Mucosa of rectum (tissue), 2 donors: ENCODE data around the gene OLIG1.

Experiments
- H3K27ac ChIP-seq, 2 donors: one replicate each; pipeline ENCODE4 v1.7.0; 2013; ENCODE audit warnings: inconsistent platforms in 2 of 2, low read depth in 2 of 2, low read length in 2 of 2
- H3K27me3 ChIP-seq, 2 donors: one replicate each; pipeline ENCODE4 v1.7.0; 2013; ENCODE audit warnings: low read length in 2 of 2; ENCODE audit not compliant: control insufficient read depth in 2 of 2, insufficient read depth in 2 of 2
- H3K36me3 ChIP-seq, 2 donors: one replicate each; pipeline ENCODE4 v1.7.0; 2013; ENCODE audit warnings: low read length in 2 of 2; ENCODE audit not compliant: control insufficient read depth in 2 of 2, insufficient read depth in 2 of 2
- H3K4me1 ChIP-seq, 2 donors: one replicate each; pipeline ENCODE4 v1.7.0; 2013; ENCODE audit warnings: low read length in 2 of 2, mild to moderate bottlenecking in 1 of 2; ENCODE audit not compliant: control insufficient read depth in 2 of 2, insufficient read depth in 2 of 2
- H3K4me3 ChIP-seq, 2 donors: one replicate each; pipeline ENCODE4 v1.7.0; 2013; ENCODE audit warnings: low read length in 2 of 2
- H3K9ac ChIP-seq, 2 donors: one replicate each; pipeline ENCODE4 v1.7.0; 2013; ENCODE audit warnings: low read length in 2 of 2, low read depth in 1 of 2, mild to moderate bottlenecking in 1 of 2
- H3K9me3 ChIP-seq, 2 donors: one replicate each; pipeline ENCODE4 v1.7.0; 2013; ENCODE audit warnings: low read length in 2 of 2; ENCODE audit not compliant: control insufficient read depth in 2 of 2
- donor health status: healthy.
- donor health status: Normal muscosa, but diverticular disease.

Gene OLIG1

DNA sequence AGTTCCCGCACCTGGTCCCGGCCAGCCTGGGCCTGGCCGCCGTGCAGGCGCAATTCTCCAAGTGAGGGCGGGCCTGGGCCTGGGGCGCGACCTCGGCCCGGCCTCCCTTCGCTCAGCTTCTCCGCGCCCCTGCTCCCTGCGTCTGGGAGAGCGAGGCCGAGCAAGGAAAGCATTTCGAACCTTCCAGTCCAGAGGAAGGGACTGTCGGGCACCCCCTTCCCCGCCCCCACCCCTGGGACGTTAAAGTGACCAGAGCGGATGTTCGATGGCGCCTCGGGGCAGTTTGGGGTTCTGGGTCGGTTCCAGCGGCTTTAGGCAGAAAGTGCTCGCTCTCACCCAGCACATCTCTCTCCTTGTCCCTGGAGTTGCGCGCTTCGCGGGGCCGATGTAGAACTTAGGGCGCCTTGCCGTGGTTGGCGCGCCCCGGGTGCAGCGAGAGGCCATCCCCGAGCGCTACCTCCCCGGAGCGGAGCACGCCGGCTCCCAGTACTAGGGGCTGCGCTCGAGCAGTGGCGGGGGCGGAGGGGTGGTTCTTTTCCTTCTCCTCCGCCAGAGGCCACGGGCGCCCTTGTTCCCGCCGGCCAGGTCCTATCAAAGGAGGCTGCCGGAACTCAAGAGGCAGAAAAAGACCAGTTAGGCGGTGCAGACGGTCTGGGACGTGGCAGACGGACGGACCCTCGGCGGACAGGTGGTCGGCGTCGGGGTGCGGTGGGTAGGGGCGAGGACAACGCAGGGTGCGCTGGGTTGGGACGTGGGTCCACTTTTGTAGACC lies 1.2 kb downstream of the OLIG1 start:
- H3K9ac ChIP-seq, result no peak overlapping the region
- no peaks in the 10 kb centered on the region for H3K36me3 ChIP-seq
- no peaks in the 10 kb centered on the region for H3K9me3 ChIP-seq
- peaks cover 4 to 5% of the 10 kb centered on the region in 2 donors for H3K4me1 ChIP-seq
- H3K27me3 ChIP-seq, result peaks cover 57 to 70% of the 10 kb centered on the region in 2 donors
- peak overlapping the region in 1 of 2 donors; percentile 38 for H3K27ac ChIP-seq
- H3K4me3 ChIP-seq, result peak overlapping the region; percentile 27 to 46

DNA sequence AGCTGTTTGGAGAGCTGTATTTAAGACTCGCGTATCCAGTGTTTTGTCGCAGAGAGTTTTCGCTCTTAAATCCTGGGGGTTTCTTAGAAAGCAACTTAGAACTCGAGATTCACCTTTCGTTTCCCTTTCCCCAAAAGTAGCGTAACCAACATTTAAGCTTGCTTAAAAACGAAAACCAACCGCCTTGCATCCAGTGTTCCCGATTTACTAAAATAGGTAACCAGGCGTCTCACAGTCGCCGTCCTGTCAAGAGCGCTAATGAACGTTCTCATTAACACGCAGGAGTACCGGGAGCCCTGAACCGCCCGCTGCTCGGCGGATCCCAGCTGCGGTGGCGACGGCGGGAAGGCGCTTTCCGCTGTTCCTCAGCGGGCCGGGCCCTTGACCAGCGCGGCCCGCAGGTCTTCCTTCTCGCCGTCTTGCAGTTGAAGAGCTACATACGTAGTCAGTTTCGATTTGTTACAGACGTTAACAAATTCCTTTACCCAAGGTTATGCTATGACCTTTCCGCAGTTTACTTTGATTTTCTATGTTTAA lies 1.9 kb downstream of the OLIG1 start:
- Histone ChIP-seq H3K9me3 (no peaks in the 10 kb centered on the region), H3K36me3 (no peaks in the 10 kb centered on the region), H3K9ac (no peak overlapping the region), H3K27ac (peak overlapping the region in 1 of 2 donors; percentile 38), H3K4me3 (peak overlapping the region; percentile 2 to 46), H3K27me3 (peaks cover 60 to 64% of the 10 kb centered on the region in 2 donors), H3K4me1 (peaks cover 4 to 5% of the 10 kb centered on the region in 2 donors)

DNA sequence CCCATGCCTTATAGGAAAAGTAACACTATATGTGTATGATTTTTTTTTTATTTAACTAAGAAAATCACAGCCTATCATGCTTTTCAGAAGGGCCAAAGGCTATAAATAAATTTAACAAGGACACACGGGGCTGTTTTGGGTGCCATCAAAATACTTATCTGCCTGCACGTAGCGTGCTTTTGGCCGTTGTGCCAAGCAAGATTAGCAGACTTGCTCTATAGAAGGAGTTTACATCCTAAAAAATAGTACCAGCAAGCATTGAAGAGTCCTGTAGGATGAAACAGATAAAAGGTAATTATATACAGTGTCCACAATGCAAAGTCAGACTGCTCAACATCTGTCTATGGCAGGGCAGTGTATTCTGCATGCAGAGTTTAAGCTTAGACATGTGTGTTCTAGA lies 3.7 kb downstream of the OLIG1 start:
- peaks cover 53 to 54% of the 10 kb centered on the region in 2 donors for H3K27me3 ChIP-seq
- no peaks in the 10 kb centered on the region for H3K36me3 ChIP-seq
- H3K4me3 ChIP-seq, result no peak overlapping the region
- H3K4me1 ChIP-seq, result peaks cover 4 to 5% of the 10 kb centered on the region in 2 donors
- no peak overlapping the region for H3K27ac ChIP-seq
- H3K9me3 ChIP-seq, result no peaks in the 10 kb centered on the region
- no peak overlapping the region for H3K9ac ChIP-seq

DNA sequence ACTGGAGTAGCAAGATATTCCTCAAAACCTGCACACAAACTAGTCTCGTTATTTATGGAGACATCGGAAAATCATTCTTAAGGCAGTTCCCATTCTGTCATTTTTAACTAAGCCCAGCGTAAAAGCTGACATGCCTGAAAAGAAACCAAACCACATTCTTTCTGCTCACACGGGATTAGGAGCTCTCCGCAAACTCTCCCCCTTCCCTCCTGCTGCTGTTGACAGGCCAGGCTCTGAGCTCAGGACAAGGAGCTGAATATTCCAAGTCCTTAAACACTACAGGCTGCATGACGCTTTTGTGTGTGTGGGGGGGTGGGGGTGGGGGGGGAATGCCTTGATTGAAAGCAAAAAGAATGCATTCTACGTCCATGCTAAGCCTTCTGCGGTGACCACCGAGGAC lies 5.2 kb downstream of the OLIG1 start:
- Histone ChIP-seq H3K27me3 (peaks cover 46 to 47% of the 10 kb centered on the region in 2 donors), H3K27ac (no peak overlapping the region), H3K9me3 (no peaks in the 10 kb centered on the region), H3K4me3 (no peak overlapping the region), H3K36me3 (no peaks in the 10 kb centered on the region), H3K4me1 (peaks cover 4 to 5% of the 10 kb centered on the region in 2 donors), H3K9ac (no peak overlapping the region)

DNA sequence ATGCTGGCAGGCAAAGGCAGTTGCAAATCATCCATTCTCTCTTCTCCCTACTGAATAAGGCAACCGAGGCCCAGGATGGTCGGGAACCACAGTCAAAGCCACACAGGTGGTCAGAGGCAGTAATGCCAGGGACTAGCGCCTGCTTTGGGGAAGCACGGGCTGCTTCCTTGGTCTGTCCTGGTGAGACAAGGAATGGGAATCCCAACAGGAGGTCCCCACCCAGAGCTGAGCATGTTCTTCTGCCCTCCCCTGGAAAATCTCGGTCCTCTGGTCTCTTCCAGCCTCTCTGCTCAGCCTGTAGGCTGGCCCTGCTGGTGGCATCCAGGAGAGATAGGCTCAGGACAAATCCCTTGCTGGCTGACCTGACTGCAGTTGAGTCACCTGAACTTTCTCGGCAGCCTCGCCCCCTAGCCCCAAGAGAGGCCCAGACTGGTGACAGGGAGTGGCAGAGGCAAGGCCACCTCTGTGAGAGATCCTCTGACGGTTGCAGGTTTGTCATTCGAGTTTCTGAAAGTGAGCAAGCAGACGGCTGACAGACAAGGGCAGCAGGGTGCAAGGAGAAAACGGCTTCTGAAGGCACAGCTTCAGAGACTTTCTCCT lies 5.8 kb downstream of the OLIG1 start:
- Histone ChIP-seq H3K9ac (no peak overlapping the region), H3K27me3 (peaks cover 46 to 49% of the 10 kb centered on the region in 2 donors), H3K27ac (no peak overlapping the region), H3K9me3 (no peaks in the 10 kb centered on the region), H3K4me1 (peaks cover 4 to 5% of the 10 kb centered on the region in 2 donors), H3K36me3 (no peaks in the 10 kb centered on the region), H3K4me3 (no peak overlapping the region)

DNA sequence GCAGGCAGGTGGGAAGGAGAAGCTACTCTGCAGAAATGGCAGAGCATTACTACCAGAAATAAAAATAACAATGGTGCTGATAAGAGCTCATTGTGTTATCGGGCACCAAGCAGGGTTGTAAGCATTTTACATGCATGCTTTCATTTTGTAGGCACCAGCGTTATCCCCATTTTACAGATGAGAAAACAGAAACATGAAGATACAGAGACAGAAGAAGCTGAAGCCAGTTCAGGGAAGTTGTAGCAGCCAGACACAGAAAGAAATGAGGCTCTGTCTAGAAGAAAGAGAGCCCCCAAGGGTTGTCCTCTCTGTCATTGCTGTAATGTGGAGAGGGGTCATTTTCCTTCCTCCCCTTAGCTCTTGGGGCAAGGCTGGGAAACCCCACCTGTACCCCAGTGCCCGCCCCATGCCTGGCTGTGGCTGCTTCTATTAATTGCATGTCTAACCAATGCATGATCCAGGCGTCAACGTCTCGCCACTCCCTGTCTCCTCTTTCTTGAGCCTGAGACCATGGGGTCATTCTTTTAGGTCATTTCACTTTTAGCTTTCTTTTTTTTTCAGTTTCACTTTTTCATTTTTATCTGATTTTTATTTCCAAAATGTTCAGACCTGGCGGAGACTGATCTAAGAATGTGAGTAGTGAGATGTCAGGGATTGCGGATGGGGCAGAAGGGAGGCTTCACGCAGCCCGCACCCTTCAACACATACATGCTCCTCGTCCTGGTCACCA lies 6.8 kb downstream of the OLIG1 start:
- no peaks in the 10 kb centered on the region for H3K36me3 ChIP-seq
- H3K4me1 ChIP-seq, result no peaks in the 10 kb centered on the region
- no peak overlapping the region for H3K9ac ChIP-seq
- H3K4me3 ChIP-seq, result no peak overlapping the region
- peaks cover 36 to 43% of the 10 kb centered on the region in 2 donors for H3K27me3 ChIP-seq
- H3K9me3 ChIP-seq, result no peaks in the 10 kb centered on the region
- H3K27ac ChIP-seq, result no peak overlapping the region

DNA sequence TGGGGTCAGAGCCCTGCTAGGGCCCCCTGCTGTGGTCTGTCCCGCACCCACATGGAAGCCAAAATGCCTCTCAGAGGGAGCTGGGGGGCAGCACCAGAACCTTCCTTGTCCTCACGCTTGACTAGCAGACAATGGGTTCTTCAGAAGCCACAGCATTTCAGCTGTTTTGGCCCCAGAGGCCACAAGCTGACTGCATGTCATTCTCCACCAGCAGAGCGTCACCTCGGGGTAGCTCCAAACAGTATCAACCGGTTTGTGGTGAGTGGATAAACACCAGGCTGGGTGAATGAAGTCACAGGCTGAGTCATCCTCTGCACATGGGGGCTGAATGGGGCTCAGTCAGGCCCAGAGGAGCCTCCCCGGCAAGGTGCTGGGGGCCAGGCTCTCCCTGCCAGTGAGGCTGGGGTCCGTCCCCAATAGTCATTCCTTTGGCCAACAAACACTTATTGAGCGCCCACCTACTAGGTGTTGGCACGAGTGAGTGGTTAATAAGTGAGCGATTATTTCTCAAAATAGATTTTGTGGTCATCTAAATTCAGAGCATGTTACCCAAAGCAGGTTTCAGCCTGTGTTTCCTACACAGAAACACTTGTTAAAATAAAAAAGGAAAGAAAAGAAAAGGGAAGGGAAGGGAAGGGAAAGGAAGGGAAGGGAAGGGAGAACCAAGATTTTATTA lies 9.1 kb downstream of the OLIG1 start:
- H3K4me1 ChIP-seq, result no peaks in the 10 kb centered on the region
- no peaks in the 10 kb centered on the region for H3K36me3 ChIP-seq
- H3K27ac ChIP-seq, result no peak overlapping the region
- H3K27me3 ChIP-seq, result peaks cover 14 to 22% of the 10 kb centered on the region in 2 donors
- H3K9me3 ChIP-seq, result no peaks in the 10 kb centered on the region
- no peak overlapping the region for H3K4me3 ChIP-seq
- no peak overlapping the region for H3K9ac ChIP-seq

DNA sequence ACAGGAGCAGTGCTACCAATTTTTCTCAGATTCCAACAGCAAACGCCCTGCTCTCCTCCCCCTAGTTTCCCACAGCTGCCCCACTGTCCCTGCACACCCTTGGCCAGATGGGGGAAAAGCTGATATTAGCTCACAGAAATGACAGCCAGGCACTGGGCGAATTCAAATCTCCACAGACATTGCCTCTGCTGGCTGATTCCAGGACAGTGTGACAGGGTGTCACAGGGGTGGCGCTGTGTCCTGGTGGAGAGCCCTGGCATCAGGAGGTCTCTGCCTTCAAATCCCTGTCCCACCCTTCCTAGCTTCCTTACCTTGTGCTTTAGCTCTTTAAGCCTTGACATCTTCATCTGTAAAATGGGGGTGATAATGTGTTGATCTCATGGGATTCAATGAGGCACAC lies 10.4 kb downstream of the OLIG1 start:
- no peaks in the 10 kb centered on the region for H3K4me1 ChIP-seq
- peaks cover 9 to 16% of the 10 kb centered on the region in 2 donors for H3K27me3 ChIP-seq
- no peak overlapping the region for H3K27ac ChIP-seq
- no peaks in the 10 kb centered on the region for H3K9me3 ChIP-seq
- no peak overlapping the region for H3K4me3 ChIP-seq
- no peak overlapping the region for H3K9ac ChIP-seq
- H3K36me3 ChIP-seq, result no peaks in the 10 kb centered on the region

DNA sequence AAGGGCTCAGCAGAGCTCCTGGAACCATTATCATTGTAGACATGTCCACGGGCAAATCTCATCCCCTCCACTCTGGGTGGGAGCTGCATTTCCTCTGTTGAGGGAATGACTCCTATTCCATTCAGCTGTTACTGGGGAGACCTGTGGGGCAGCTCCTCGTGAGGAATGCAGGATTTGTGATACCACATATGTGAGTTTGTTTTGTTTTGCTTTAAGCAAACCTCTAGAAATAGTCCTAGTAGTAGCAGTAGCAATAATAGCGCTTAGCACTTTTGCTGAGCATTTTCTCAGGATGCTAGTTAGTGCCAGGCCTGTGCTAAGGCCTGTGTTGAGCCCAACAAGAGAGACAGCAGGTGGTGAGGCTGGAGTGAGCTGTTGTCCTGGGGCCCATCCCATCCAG lies 10.8 kb downstream of the OLIG1 start:
- H3K9ac ChIP-seq, result no peak overlapping the region
- H3K27me3 ChIP-seq, result peaks cover 8 to 12% of the 10 kb centered on the region in 2 donors
- H3K36me3 ChIP-seq, result no peaks in the 10 kb centered on the region
- H3K27ac ChIP-seq, result no peak overlapping the region
- no peak overlapping the region for H3K4me3 ChIP-seq
- no peaks in the 10 kb centered on the region for H3K4me1 ChIP-seq
- H3K9me3 ChIP-seq, result no peaks in the 10 kb centered on the region
